Esophagus squamous epithelium (tissue), 5 donors: ENCODE data around the gene RPN1. TPM values are rescaled to one million over a fixed set of nuclear protein-coding genes. Genes with fewer than 3 reads are reported as not detected.

ENCODE experiments used
- DNase-seq: peaks from one replicate; lab custom pipeline; 2025; lab: John Stamatoyannopoulos, UW
- H3K27ac ChIP-seq, 4 donors: fragments of 200-600 bp; sonication (generic); one replicate each; pipeline ENCODE4 v1.5.1; 2016 to 2019; ENCODE audit warnings: mild to moderate bottlenecking in 1 of 4
- H3K27me3 ChIP-seq, 4 donors: fragments of 200-600 bp; sonication (generic); 1 replicate in 3 of 4; 2 replicates in 1 of 4; pipeline versions ENCODE4 v1.5.1 to v1.6.0; 2017 to 2021; ENCODE audit warnings: antibody characterized with exemption in 1 of 4
- H3K36me3 ChIP-seq, 3 donors: fragments of 200-600 bp; sonication (generic); one replicate each; pipeline ENCODE4 v1.5.1; 2016 to 2019
- H3K4me1 ChIP-seq, 3 donors: fragments of 200-600 bp; sonication (generic); one replicate each; pipeline ENCODE4 v1.5.1; 2017 to 2019
- H3K4me3 ChIP-seq, 4 donors: fragments of 200-600 bp; sonication (generic); 1 replicate in 3 of 4; 2 replicates in 1 of 4; pipeline ENCODE4 v1.5.1; 2016 to 2019; ENCODE audit warnings: mild to moderate bottlenecking in 2 of 4, moderate library complexity in 1 of 4
- H3K9me3 ChIP-seq, 3 donors: fragments of 200-600 bp; sonication (generic); one replicate each; pipeline ENCODE4 v1.5.1; 2016 to 2019
- POLR2A ChIP-seq, 4 donors: fragments of 450-650 bp; IDR thresholded peaks; one replicate each; pipeline ENCODE4 v1.6.1; 2017; ENCODE audit warnings: antibody characterized with exemption in 4 of 4, mild to moderate bottlenecking in 4 of 4, moderate library complexity in 3 of 4
- WGBS, 2 donors: methylation state at CpG; one replicate each; pipeline ENCODE4 v1.1.5; 2018; 5-methylcytosine and 5-hydroxymethylcytosine counted together
- intact Hi-C: fragments of 100-400 bp; cut with DNase I; formaldehyde crosslinking; loops from one replicate; pipeline ENCODE4 v1.15.0; 2022
- total RNA-seq, 4 donors: library from RNA; depleted of rRNA; stranded (reverse); fragments of >200 nt; gene quantifications; one replicate each; pipeline ENCODE4 v1.1.0, GENCODE V29; 2016
- TF ChIP-seq, protein P1 (sequence below), 6 experiments: fragments of 450-650 bp in 4 of 6; fragments of 200-600 bp in 2 of 6; sonication (generic) in 2 of 6; IDR thresholded peaks; one replicate each; pipeline ENCODE4 v1.5.1; 2016 to 2019; ENCODE audit warnings: antibody characterized with exemption in 6 of 6, mild to moderate bottlenecking in 4 of 6, moderate library complexity in 4 of 6
- donor health status: DM: yes; HTN: yes; CAD: no.

Gene RPN1
- total RNA-seq, 4 donors from 2014 or later = 126 to 228 (median 182) TPM

- no peak overlapping the region for H3K27ac ChIP-seq
- no peak for TF ChIP-seq POLR2A (IDR thresholded peaks at IDR 0.05)
- TF ChIP-seq, protein P1, sequence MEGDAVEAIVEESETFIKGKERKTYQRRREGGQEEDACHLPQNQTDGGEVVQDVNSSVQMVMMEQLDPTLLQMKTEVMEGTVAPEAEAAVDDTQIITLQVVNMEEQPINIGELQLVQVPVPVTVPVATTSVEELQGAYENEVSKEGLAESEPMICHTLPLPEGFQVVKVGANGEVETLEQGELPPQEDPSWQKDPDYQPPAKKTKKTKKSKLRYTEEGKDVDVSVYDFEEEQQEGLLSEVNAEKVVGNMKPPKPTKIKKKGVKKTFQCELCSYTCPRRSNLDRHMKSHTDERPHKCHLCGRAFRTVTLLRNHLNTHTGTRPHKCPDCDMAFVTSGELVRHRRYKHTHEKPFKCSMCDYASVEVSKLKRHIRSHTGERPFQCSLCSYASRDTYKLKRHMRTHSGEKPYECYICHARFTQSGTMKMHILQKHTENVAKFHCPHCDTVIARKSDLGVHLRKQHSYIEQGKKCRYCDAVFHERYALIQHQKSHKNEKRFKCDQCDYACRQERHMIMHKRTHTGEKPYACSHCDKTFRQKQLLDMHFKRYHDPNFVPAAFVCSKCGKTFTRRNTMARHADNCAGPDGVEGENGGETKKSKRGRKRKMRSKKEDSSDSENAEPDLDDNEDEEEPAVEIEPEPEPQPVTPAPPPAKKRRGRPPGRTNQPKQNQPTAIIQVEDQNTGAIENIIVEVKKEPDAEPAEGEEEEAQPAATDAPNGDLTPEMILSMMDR (IDR thresholded peaks at IDR 0.05) = peak in 5 of 6 experiments; percentile 47 to 84 (median 60)
- H3K27me3 ChIP-seq = peaks cover 0 to 19% (median 0%) of the 10 kb centered on the region in 4 donors
- intact Hi-C loops = loop anchor here (10.0 kb wide), 1 partner anchor 150 kb away; no protein-coding TSS in a partner anchor
- no peak overlapping the region for H3K4me3 ChIP-seq
- H3K36me3 ChIP-seq = no peaks in the 10 kb centered on the region
- DNase-seq = no peak
- peaks cover 0 to 6% (median 0%) of the 10 kb centered on the region in 3 donors for H3K4me1 ChIP-seq
- WGBS, 2 donors = 23 to 29% methylated on average over 6 to 10 of the region's 13 CpGs
- H3K9me3 ChIP-seq = peaks cover 0 to 5% (median 4%) of the 10 kb centered on the region in 3 donors
Observed at GRCh38 chr3:128584412-128585020, 66.1 kb downstream of the RPN1 start.

GRCh38 chr3:128581566-128581965, 69.1 kb downstream of the RPN1 start:
- Histone ChIP-seq H3K27ac (no peak overlapping the region), H3K27me3 (peaks cover 0 to 38% (median 0%) of the 10 kb centered on the region in 4 donors), H3K4me3 (no peak overlapping the region), H3K36me3 (no peaks in the 10 kb centered on the region), H3K4me1 (peaks cover 0 to 6% (median 0%) of the 10 kb centered on the region in 3 donors), H3K9me3 (peaks cover 0 to 5% (median 4%) of the 10 kb centered on the region in 3 donors)
- DNase-seq = no peak
- TF ChIP-seq, protein P1 (IDR thresholded peaks at IDR 0.05) = no peak
- no peak for TF ChIP-seq POLR2A (IDR thresholded peaks at IDR 0.05)
- intact Hi-C loops = loop anchor here (10.0 kb wide), 1 partner anchor 147 kb away; no protein-coding TSS in a partner anchor

GRCh38 chr3:128579927-128580326, 70.7 kb downstream of the RPN1 start:
- no peak for TF ChIP-seq POLR2A (IDR thresholded peaks at IDR 0.05)
- TF ChIP-seq, protein P1 (IDR thresholded peaks at IDR 0.05) = no peak
- Histone ChIP-seq H3K36me3 (no peaks in the 10 kb centered on the region), H3K4me3 (no peak overlapping the region), H3K9me3 (peaks cover 0 to 5% (median 4%) of the 10 kb centered on the region in 3 donors), H3K27me3 (peaks cover 0 to 45% (median 0%) of the 10 kb centered on the region in 4 donors), H3K27ac (no peak overlapping the region), H3K4me1 (peaks cover 0 to 6% (median 0%) of the 10 kb centered on the region in 3 donors)
- no peak for DNase-seq
- 75 to 77% methylated on average over 2 of the region's 2 CpGs for WGBS, 2 donors
- intact Hi-C loops = loop anchor here (10.0 kb wide), 1 partner anchor 145 kb away; no protein-coding TSS in a partner anchor

GRCh38 chr3:128578346-128578745, 72.3 kb downstream of the RPN1 start:
- 76 to 79% methylated on average over 9 of the region's 9 CpGs for WGBS, 2 donors

DNA sequence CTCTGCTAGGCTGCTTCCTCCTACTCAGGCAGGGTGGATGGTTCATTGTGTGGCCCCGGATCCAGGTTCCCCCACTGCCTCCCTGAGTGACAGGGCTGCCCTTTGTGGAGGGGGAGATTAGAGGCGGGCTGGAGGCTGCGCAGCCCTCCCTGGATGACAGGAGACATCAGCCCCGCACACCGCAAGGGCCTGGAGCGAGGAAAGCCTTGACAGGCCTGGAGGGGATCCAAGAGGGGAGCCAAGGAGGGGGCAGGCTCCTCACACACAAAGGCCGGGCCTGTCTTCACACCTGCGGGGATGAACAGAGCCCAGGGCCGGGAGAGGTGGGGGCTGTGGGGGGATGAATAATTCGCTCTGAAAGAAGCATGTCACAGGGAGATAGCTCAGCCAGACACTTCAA, 72.9 kb downstream of the RPN1 start:
- peaks cover 0 to 14% (median 3%) of the 10 kb centered on the region in 3 donors for H3K4me1 ChIP-seq
- no peak overlapping the region for H3K27ac ChIP-seq
- WGBS, 2 donors = 38 to 57% methylated on average over 1 to 3 of the region's 10 CpGs
- H3K4me3 ChIP-seq = no peak overlapping the region
- H3K27me3 ChIP-seq = peaks cover 0 to 54% (median 0%) of the 10 kb centered on the region in 4 donors
- no peak for DNase-seq
- peaks cover 0 to 5% (median 4%) of the 10 kb centered on the region in 3 donors for H3K9me3 ChIP-seq
- no peaks in the 10 kb centered on the region for H3K36me3 ChIP-seq
- intact Hi-C loops = no loop called here
- TF ChIP-seq, protein P1 (IDR thresholded peaks at IDR 0.05) = no peak
- TF ChIP-seq POLR2A (IDR thresholded peaks at IDR 0.05) = no peak

More at GRCh38 chr3:128578346-128578745, 72.3 kb downstream of the RPN1 start:
- TF ChIP-seq POLR2A (IDR thresholded peaks at IDR 0.05) = no peak
- Histone ChIP-seq H3K27me3 (peaks cover 0 to 47% (median 0%) of the 10 kb centered on the region in 4 donors), H3K27ac (no peak overlapping the region), H3K4me3 (no peak overlapping the region), H3K4me1 (peaks cover 0 to 7% (median 0%) of the 10 kb centered on the region in 3 donors), H3K36me3 (no peaks in the 10 kb centered on the region), H3K9me3 (peaks cover 0 to 5% (median 4%) of the 10 kb centered on the region in 3 donors)
- no peak for DNase-seq
- intact Hi-C loops = no loop called here
